Mesendoderm (in vitro differentiated cells): ENCODE measurements around the gene CD300LG.
A peak's percentile ranks its signal among the peaks of the same experiment; 100 is the strongest.
"Not testable (repeated sequence)": the region's sequence is repeated elsewhere in the genome, so short reads cannot be mapped to it uniquely, and the experiment has no call there.

Experiments
- DNase-seq: peaks from one replicate; pipeline ENCODE4 v3.0.0; 2013
- H2AK5ac ChIP-seq: 2 replicates; pipeline ENCODE4 v1.6.1; 2013; ENCODE audit warnings: low read length, inconsistent platforms
- H2BK120ac ChIP-seq: 2 replicates; pipeline ENCODE4 v1.6.1; 2013; ENCODE audit warnings: low read depth, mild to moderate bottlenecking, low read length, moderate library complexity, mixed read lengths
- H2BK15ac ChIP-seq: replicated peaks from 2 replicates; pipeline ENCODE4 v1.6.1; 2013; ENCODE audit warnings: low read depth, mild to moderate bottlenecking, moderate library complexity
- H2BK5ac ChIP-seq: 2 replicates; pipeline ENCODE4 v1.6.1; 2013; ENCODE audit warnings: low read length, inconsistent platforms
- H3K18ac ChIP-seq: 2 replicates; pipeline ENCODE4 v1.6.1; 2013; ENCODE audit warnings: mild to moderate bottlenecking, low read length, mixed read lengths
- H3K23ac ChIP-seq: one replicate; pipeline ENCODE4 v1.6.1; 2013; ENCODE audit warnings: low read length
- H3K27ac ChIP-seq: 2 replicates; pipeline ENCODE4 v1.5.1; 2013; ENCODE audit warnings: low read depth, mild to moderate bottlenecking, inconsistent platforms, low read length, moderate library complexity
- H3K27me3 ChIP-seq: 2 replicates; pipeline ENCODE4 v1.6.1; 2013; ENCODE audit warnings: low read length, control low read depth, mild to moderate bottlenecking, inconsistent platforms; ENCODE audit not compliant: insufficient read depth, poor library complexity
- H3K36me3 ChIP-seq: 2 replicates; pipeline ENCODE4 v1.6.1; 2013; ENCODE audit warnings: low read length, inconsistent platforms; ENCODE audit not compliant: control insufficient read depth, insufficient read depth
- H3K4ac ChIP-seq: one replicate; pipeline ENCODE4 v1.6.1; 2013; ENCODE audit warnings: low read depth, mild to moderate bottlenecking, low read length, moderate library complexity
- H3K4me1 ChIP-seq: 2 replicates; pipeline ENCODE4 v1.6.1; 2013; ENCODE audit warnings: low read depth, low read length, inconsistent platforms; ENCODE audit not compliant: control insufficient read depth
- H3K4me2 ChIP-seq: 2 replicates; pipeline ENCODE4 v1.6.1; 2013; ENCODE audit warnings: low read length
- H3K4me3 ChIP-seq: 2 replicates; pipeline ENCODE4 v1.5.1; 2013; ENCODE audit warnings: mild to moderate bottlenecking, low read length
- H3K56ac ChIP-seq: one replicate; pipeline ENCODE4 v1.6.1; 2013; ENCODE audit warnings: low read length
- H3K79me1 ChIP-seq: 2 replicates; pipeline ENCODE4 v1.6.1; 2013; ENCODE audit warnings: low read length, inconsistent platforms
- H3K79me2 ChIP-seq: 2 replicates; pipeline ENCODE4 v1.6.1; 2013; ENCODE audit warnings: mild to moderate bottlenecking, low read length; ENCODE audit not compliant: control insufficient read depth, insufficient read depth
- H3K9ac ChIP-seq: 2 replicates; pipeline ENCODE4 v1.6.1; 2013; ENCODE audit warnings: low read length, inconsistent platforms
- H4K5ac ChIP-seq: one replicate; pipeline ENCODE4 v1.6.1; 2013; ENCODE audit warnings: low read length
- H4K8ac ChIP-seq: one replicate; pipeline ENCODE4 v1.6.1; 2013; ENCODE audit warnings: low read depth, mild to moderate bottlenecking, control low read depth, low read length, moderate library complexity
- WGBS: extraction: QIAGEN DNeasy Blood & Tissue Kit; methylation state at CpG from one replicate; pipeline ENCODE4 v1.1.7; 2013; ENCODE audit warnings: low lambda C conversion rate, missing lambda C conversion rate; ENCODE audit not compliant: insufficient coverage; ENCODE audit errors: extremely low coverage; 5-methylcytosine and 5-hydroxymethylcytosine counted together

Gene CD300LG

DNA sequence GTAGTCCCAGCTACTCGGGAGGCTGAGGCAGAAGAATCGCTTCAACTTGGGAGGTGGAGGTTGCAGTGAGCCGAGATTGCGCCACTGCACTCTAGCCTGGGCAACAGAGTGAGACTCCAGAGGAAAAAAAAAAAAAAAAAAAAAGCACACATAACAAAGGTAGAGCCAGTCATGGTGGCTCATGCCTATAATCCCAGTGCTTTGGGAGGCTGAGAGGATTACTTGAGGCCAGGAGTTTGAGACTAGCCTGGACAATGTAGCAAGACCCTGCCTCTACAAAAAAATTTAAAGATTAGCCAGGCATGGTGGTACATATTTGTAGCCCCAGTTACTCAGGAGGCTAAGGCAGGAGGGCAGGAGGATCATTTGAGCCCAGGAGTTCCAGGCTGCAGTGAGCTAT is 47.5 kb downstream of the CD300LG start:
- H4K5ac ChIP-seq, H3K56ac ChIP-seq: not testable (repeated sequence)

DNA sequence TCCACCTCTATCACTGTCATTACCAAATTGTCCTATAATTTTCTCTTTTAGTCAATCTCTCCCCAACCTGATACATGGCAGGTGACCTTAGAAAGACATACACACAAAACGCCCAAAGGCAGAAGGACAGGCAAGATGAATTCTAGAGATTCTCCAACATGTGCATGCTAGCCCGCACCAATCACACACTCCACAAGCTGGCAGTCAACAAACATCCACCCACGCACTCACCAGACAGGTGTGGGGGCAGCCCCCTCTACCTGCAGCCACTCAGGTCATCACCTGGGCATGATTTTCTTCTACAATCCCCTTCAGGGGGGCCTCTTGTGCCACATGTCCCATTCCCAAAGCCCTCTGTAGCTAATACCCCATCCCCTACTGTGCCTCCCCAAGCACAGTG is 50.9 kb downstream of the CD300LG start:
- no peak for DNase-seq
- Histone ChIP-seq H3K79me1 (no peaks in the 10 kb centered on the region), H2BK15ac (no peak overlapping the region), H3K9ac (no peak overlapping the region), H3K36me3 (no peaks in the 10 kb centered on the region), H3K27me3 (no peaks in the 10 kb centered on the region), H3K79me2 (no peaks in the 10 kb centered on the region), H3K4ac (no peak overlapping the region), H3K4me3 (no peak overlapping the region), H3K4me1 (peaks cover 6% of the 10 kb centered on the region), H3K56ac (no peak overlapping the region), H2AK5ac (no peak overlapping the region), H3K23ac (no peak overlapping the region), H3K18ac (no peak overlapping the region), H3K27ac (no peak overlapping the region), H2BK5ac (no peak overlapping the region), H3K4me2 (no peak overlapping the region), H4K5ac (no peak overlapping the region), H2BK120ac (no peak overlapping the region), H4K8ac (no peak overlapping the region)
- WGBS, result no CpG with 5 or more reads among the region's 3 CpGs

More for the DNA sequence above, 47.5 kb downstream of the CD300LG start:
- not testable (repeated sequence) for DNase-seq, H3K4me3 ChIP-seq, H3K36me3 ChIP-seq, H3K4me1 ChIP-seq, H4K8ac ChIP-seq, H2AK5ac ChIP-seq, H3K4ac ChIP-seq, H3K9ac ChIP-seq, H3K79me1 ChIP-seq, H2BK5ac ChIP-seq, H3K23ac ChIP-seq, H3K18ac ChIP-seq, H3K27me3 ChIP-seq, H3K4me2 ChIP-seq, H2BK120ac ChIP-seq, H3K79me2 ChIP-seq, H3K27ac ChIP-seq, H2BK15ac ChIP-seq
- no CpG with 5 or more reads among the region's 4 CpGs for WGBS

GRCh38 chr17:43898446-43898845 is 51.5 kb downstream of the CD300LG start:
- no peak overlapping the region for H2BK120ac ChIP-seq
- no peak overlapping the region for H3K9ac ChIP-seq
- no peak overlapping the region for H2AK5ac ChIP-seq
- no peaks in the 10 kb centered on the region for H3K79me2 ChIP-seq
- no peaks in the 10 kb centered on the region for H3K27me3 ChIP-seq
- DNase-seq, result no peak
- no peak overlapping the region for H3K18ac ChIP-seq
- no peak overlapping the region for H3K4me3 ChIP-seq
- no peak overlapping the region for H4K8ac ChIP-seq
- H3K23ac ChIP-seq, result no peak overlapping the region
- no CpG with 5 or more reads among the region's 1 CpG for WGBS
- H2BK15ac ChIP-seq, result no peak overlapping the region
- H3K4me1 ChIP-seq, result peaks cover 5% of the 10 kb centered on the region
- no peak overlapping the region for H4K5ac ChIP-seq
- no peaks in the 10 kb centered on the region for H3K36me3 ChIP-seq
- H2BK5ac ChIP-seq, result no peak overlapping the region
- H3K4me2 ChIP-seq, result no peak overlapping the region
- H3K27ac ChIP-seq, result no peak overlapping the region
- no peak overlapping the region for H3K56ac ChIP-seq
- no peaks in the 10 kb centered on the region for H3K79me1 ChIP-seq
- no peak overlapping the region for H3K4ac ChIP-seq

- H3K36me3 ChIP-seq, result no peaks in the 10 kb centered on the region
- H4K5ac ChIP-seq, result no peak overlapping the region
- H2BK5ac ChIP-seq, result no peak overlapping the region
- no peak overlapping the region for H3K23ac ChIP-seq
- H3K79me2 ChIP-seq, result no peaks in the 10 kb centered on the region
- H3K4me2 ChIP-seq, result peak overlapping the region; percentile 87
- no peak overlapping the region for H4K8ac ChIP-seq
- no peak overlapping the region for H3K4ac ChIP-seq
- DNase-seq, result peak; percentile 89
- H3K4me1 ChIP-seq, result peaks cover 5% of the 10 kb centered on the region
- WGBS, result no CpG with 5 or more reads among the region's 31 CpGs
- H3K56ac ChIP-seq, result peak overlapping the region; percentile 87
- H3K27me3 ChIP-seq, result no peaks in the 10 kb centered on the region
- no peak overlapping the region for H2BK15ac ChIP-seq
- peak overlapping the region; percentile 71 for H3K9ac ChIP-seq
- no peak overlapping the region for H2AK5ac ChIP-seq
- no peaks in the 10 kb centered on the region for H3K79me1 ChIP-seq
- H2BK120ac ChIP-seq, result no peak overlapping the region
- no peak overlapping the region for H3K18ac ChIP-seq
- H3K4me3 ChIP-seq, result peak overlapping the region; percentile 47
- no peak overlapping the region for H3K27ac ChIP-seq
Observed at GRCh38 chr17:43900183-43900857, 53.3 kb downstream of the CD300LG start.

- Histone ChIP-seq H2AK5ac (no peak overlapping the region), H3K23ac (no peak overlapping the region), H3K9ac (peak overlapping the region; percentile 71), H2BK5ac (no peak overlapping the region), H3K36me3 (no peaks in the 10 kb centered on the region), H3K56ac (peak overlapping the region; percentile 87), H3K4ac (no peak overlapping the region), H4K8ac (no peak overlapping the region), H4K5ac (no peak overlapping the region), H3K4me1 (peaks cover 5% of the 10 kb centered on the region), H3K79me1 (no peaks in the 10 kb centered on the region), H3K18ac (no peak overlapping the region), H3K27me3 (no peaks in the 10 kb centered on the region), H2BK120ac (no peak overlapping the region), H3K4me2 (peak overlapping the region; percentile 87), H2BK15ac (no peak overlapping the region), H3K4me3 (peak overlapping the region; percentile 35), H3K27ac (no peak overlapping the region), H3K79me2 (no peaks in the 10 kb centered on the region)
- DNase-seq, result peak; percentile 59
- WGBS, result no CpG with 5 or more reads among the region's 13 CpGs
Observed at GRCh38 chr17:43900858-43901754, 54.1 kb downstream of the CD300LG start.
